Caco-2 (cell line): ENCODE results near the gene CMTM4. TPM values are rescaled to one million over a fixed set of nuclear protein-coding genes. Genes with fewer than 3 reads are reported as not detected.

ENCODE experiments used
- BruUV-seq: library from RNA; stranded (reverse); fragments of 400-500 nt; replicated peaks from 2 replicates; lab custom pipeline; 2021; lab: Mats Ljungman, UMichigan
- CTCF ChIA-PET: fragments of 300-600 bp; sonication (Branson Sonifier 250); formaldehyde crosslinking; loops from one replicate; lab custom pipeline; 2022; ENCODE audit warnings: antibody characterized with exemption; lab: Charles Lee
- POLR2A ChIA-PET: fragments of 300-600 bp; sonication (Branson Sonifier 250); formaldehyde crosslinking; loops from one replicate; lab custom pipeline; 2022; ENCODE audit warnings: antibody characterized with exemption; lab: Charles Lee
- DNase-seq, 2 experiments: peaks; one replicate each; pipeline versions ENCODE4 v3.0.0 to v3.0.0-alpha.2; 2020 to 2022
- H3K27me3 ChIP-seq: replicated peaks from 2 replicates; pipeline ENCODE4 v1.6.0; 2011; ENCODE audit warnings: low read length; ENCODE audit not compliant: control insufficient read depth, insufficient read depth
- H3K36me3 ChIP-seq: 2 replicates; pipeline ENCODE4 v1.5.1; 2011; ENCODE audit warnings: low read length; ENCODE audit not compliant: control insufficient read depth, insufficient read depth
- H3K4me1 ChIP-seq: fragments of 250-450 bp; sonication (Bioruptor Pico); 2 replicates; pipeline ENCODE4 v1.5.1; 2020; ENCODE audit warnings: mild to moderate bottlenecking
- H3K4me3 ChIP-seq: 2 replicates; pipeline ENCODE4 v1.5.1; 2011; ENCODE audit warnings: low read depth, mild to moderate bottlenecking, control low read depth, low read length
- H3K9me3 ChIP-seq: fragments of 250-450 bp; sonication (Bioruptor Pico); 2 replicates; pipeline ENCODE4 v1.5.1; 2020; ENCODE audit warnings: mild to moderate bottlenecking, moderate library complexity
- H3K27ac Mint-ChIP-seq: one replicate; pipeline ENCODE4 v1.8.0; 2022; ENCODE audit warnings: mixed read lengths; ENCODE audit not compliant: unreplicated experiment
- H3K27me3 Mint-ChIP-seq: one replicate; pipeline ENCODE4 v1.8.0; 2022; ENCODE audit warnings: mixed read lengths; ENCODE audit not compliant: insufficient read depth, unreplicated experiment
- H3K36me3 Mint-ChIP-seq: one replicate; pipeline ENCODE4 v1.8.0; 2022; ENCODE audit warnings: mild to moderate bottlenecking, mixed read lengths; ENCODE audit not compliant: insufficient read depth, unreplicated experiment
- H3K4me1 Mint-ChIP-seq: one replicate; pipeline ENCODE4 v1.8.0; 2022; ENCODE audit warnings: low read depth, mixed read lengths; ENCODE audit not compliant: unreplicated experiment
- H3K4me3 Mint-ChIP-seq: one replicate; pipeline ENCODE4 v1.8.0; 2022; ENCODE audit warnings: mild to moderate bottlenecking, moderate library complexity, mixed read lengths; ENCODE audit not compliant: unreplicated experiment
- H3K9me3 Mint-ChIP-seq: one replicate; pipeline ENCODE4 v1.8.0; 2022; ENCODE audit warnings: mixed read lengths; ENCODE audit not compliant: unreplicated experiment
- intact Hi-C: fragments of 100-400 bp; cut with micrococcal nuclease; formaldehyde crosslinking; loops from one replicate; pipeline ENCODE4 v1.10.0; 2022; ENCODE audit not compliant: unreplicated experiment
- total RNA-seq: library from RNA; stranded (reverse); gene quantifications from 2 replicates; pipeline ENCODE4 v1.2.3, GENCODE V29; 2022
- TF ChIP-seq, protein P1 (sequence below), 2 experiments: fragments of 200-600 bp in 1 of 2; IDR thresholded peaks; 1 replicate in 1 of 2; 2 replicates in 1 of 2; pipeline versions ENCODE4 v1.5.1 to v1.8.0; 2011 to 2022; ENCODE audit warnings: antibody characterized with exemption in 1 of 2, control low read depth in 1 of 2, inconsistent platforms in 1 of 2, low read depth in 1 of 2, low read length in 1 of 2, mild to moderate bottlenecking in 1 of 2, moderate library complexity in 1 of 2; ENCODE audit not compliant: insufficient read depth in 1 of 2, severe bottlenecking in 1 of 2, unreplicated experiment in 1 of 2

CMTM4 gene
- total RNA-seq, 1 experiment from 2014 or later, result 108 TPM

DNA sequence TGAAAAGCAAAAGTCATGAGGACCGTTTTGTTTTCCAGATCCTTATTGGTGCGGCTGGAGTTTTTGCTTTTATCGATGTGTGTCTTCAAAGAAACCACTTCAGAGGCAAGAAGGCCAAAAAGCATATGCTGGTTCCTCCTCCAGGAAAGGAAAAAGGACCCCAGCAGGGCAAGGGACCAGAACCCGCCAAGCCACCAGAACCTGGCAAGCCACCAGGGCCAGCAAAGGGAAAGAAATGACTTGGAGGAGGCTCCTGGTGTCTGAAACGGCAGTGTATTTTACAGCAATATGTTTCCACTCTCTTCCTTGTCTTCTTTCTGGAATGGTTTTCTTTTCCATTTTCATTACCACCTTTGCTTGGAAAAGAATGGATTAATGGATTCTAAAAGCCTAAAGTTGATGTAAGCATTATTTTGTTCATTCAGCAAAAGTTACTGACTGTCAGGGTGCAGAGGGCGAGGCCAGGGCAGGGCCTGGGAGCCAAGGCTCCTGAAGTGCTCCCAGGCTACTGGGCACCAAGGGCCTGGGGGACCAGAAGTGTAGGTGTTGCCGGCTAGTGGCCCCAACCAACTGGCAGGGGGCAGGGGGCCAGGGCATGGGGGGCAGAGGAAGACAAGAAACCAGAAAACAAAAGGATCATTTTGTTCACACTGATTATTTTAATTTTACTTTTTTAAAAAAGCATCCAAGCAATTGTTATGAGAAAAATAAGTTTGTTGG lies 108.5 kb downstream of the CMTM4 start:
- no TSS peak for BruUV-seq
- TF ChIP-seq, protein P1, sequence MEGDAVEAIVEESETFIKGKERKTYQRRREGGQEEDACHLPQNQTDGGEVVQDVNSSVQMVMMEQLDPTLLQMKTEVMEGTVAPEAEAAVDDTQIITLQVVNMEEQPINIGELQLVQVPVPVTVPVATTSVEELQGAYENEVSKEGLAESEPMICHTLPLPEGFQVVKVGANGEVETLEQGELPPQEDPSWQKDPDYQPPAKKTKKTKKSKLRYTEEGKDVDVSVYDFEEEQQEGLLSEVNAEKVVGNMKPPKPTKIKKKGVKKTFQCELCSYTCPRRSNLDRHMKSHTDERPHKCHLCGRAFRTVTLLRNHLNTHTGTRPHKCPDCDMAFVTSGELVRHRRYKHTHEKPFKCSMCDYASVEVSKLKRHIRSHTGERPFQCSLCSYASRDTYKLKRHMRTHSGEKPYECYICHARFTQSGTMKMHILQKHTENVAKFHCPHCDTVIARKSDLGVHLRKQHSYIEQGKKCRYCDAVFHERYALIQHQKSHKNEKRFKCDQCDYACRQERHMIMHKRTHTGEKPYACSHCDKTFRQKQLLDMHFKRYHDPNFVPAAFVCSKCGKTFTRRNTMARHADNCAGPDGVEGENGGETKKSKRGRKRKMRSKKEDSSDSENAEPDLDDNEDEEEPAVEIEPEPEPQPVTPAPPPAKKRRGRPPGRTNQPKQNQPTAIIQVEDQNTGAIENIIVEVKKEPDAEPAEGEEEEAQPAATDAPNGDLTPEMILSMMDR (IDR thresholded peaks at IDR 0.05; ENCODE audit: insufficient read depth in 1 of 2, low read depth in 1 of 2, low read length in 1 of 2, severe bottlenecking in 1 of 2, unreplicated experiment in 1 of 2), result no peak
- H3K27me3 Mint-ChIP-seq, result no peaks in the 10 kb centered on the region
- no peaks in the 10 kb centered on the region for H3K4me1 ChIP-seq
- no peaks in the 10 kb centered on the region for H3K9me3 Mint-ChIP-seq
- DNase-seq, result no peak
- ChIA-PET POLR2A (no interaction called here), CTCF (interaction anchor here (3.0 kb wide), 1 partner anchor 181 kb away, joined by 14 read pairs; no protein-coding TSS in a partner anchor)
- H3K36me3 Mint-ChIP-seq, result no peaks in the 10 kb centered on the region
- H3K4me3 Mint-ChIP-seq, result no peak overlapping the region
- no peaks in the 10 kb centered on the region for H3K4me1 Mint-ChIP-seq
- no peaks in the 10 kb centered on the region for H3K36me3 ChIP-seq
- no peaks in the 10 kb centered on the region for H3K9me3 ChIP-seq
- intact Hi-C loops, result loop anchor here (5.0 kb wide), 1 partner anchor 181 kb away; no protein-coding TSS in a partner anchor
- no peak overlapping the region for H3K27ac Mint-ChIP-seq
- no peaks in the 10 kb centered on the region for H3K27me3 ChIP-seq
- no peak overlapping the region for H3K4me3 ChIP-seq

DNA sequence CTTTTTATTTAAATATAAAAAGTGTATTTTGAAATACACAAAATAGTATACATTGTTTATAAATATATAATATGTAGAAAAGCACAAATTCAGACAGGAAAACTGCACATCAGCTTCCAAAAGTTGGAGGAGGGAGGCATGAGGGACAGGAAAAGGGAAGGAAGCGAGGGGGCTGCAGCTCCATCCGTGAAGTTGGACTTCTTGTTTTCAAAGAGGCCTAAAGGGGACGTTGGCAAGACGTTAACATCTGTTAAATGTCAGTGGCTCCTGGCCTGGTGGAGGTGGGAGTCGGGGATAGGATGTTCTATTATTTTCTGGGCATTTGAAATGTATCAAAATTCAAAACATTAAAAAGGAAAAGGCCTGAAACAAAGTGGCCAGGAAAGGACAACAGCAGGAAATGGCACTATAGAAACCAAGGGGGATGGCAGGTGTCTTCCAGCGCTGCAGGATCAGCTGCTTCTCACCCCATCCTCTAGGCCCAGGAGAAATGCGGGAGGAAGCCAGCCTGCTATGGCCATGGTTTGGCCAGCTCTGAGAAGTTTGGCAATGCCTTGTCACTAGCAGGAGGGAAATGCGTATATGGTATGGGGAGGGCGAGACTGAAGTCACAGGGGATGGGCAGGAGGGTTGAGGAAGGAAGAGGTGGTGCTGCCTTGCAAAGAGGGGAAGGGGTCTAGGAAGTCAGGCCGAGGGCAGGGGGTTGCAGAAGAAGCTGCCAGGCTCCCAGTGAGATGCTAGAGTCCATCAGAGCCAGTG lies 110.9 kb downstream of the CMTM4 start:
- no peaks in the 10 kb centered on the region for H3K36me3 Mint-ChIP-seq
- Histone ChIP-seq H3K9me3 (no peaks in the 10 kb centered on the region), H3K4me3 (no peak overlapping the region), H3K27me3 (no peaks in the 10 kb centered on the region), H3K4me1 (peaks cover 8% of the 10 kb centered on the region; the same call in 1 of the 2 replicates), H3K36me3 (no peaks in the 10 kb centered on the region)
- BruUV-seq, result no TSS peak
- POLR2A ChIA-PET, result no interaction called here
- H3K4me1 Mint-ChIP-seq, result no peaks in the 10 kb centered on the region
- no peak for DNase-seq
- H3K27me3 Mint-ChIP-seq, result peaks cover 3% of the 10 kb centered on the region
- H3K9me3 Mint-ChIP-seq, result no peaks in the 10 kb centered on the region
- TF ChIP-seq, protein P1 (IDR thresholded peaks at IDR 0.05; ENCODE audit: insufficient read depth in 1 of 2, low read depth in 1 of 2, low read length in 1 of 2, severe bottlenecking in 1 of 2, unreplicated experiment in 1 of 2), result no peak
- H3K27ac Mint-ChIP-seq, result no peak overlapping the region
- CTCF ChIA-PET, result no interaction called here
- H3K4me3 Mint-ChIP-seq, result no peak overlapping the region
- intact Hi-C loops, result loop anchor here (5.0 kb wide), 1 partner anchor 178 kb away; no protein-coding TSS in a partner anchor

DNA sequence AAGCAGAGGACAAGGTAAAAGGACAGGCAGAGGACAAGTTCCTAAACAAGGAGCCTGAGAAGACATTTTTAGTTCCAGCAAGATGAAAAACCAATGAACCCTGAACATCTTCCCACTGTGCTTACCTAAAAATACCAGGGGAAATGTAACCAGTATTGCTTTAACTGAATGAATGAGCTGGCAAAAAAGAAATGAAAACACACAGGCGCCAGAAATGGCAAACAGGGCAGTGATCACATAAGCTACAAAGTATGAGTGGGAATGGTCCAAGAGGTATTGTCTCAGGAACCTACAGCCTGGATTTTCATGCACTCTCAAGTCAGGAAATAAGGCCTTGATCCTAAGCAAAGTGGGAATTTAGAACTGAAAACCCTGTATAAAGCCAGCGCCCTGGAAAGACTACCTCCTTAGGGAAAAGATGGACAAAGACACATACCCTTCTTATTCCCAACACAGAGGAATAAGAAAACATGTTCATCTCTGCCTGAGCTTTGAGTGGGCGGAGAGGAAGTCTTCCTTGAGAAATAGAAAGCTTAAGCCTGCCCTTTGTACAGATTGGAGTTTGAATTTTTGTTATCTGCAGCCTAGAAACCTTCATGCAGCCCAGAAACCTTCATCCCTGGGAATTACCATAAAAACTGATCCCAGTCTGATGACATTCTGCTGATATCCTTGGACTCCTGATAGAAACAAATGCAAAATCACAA lies 115.1 kb downstream of the CMTM4 start:
- POLR2A ChIA-PET, result no interaction called here
- DNase-seq, result no peak
- TF ChIP-seq, protein P1 (IDR thresholded peaks at IDR 0.05; ENCODE audit: insufficient read depth in 1 of 2, low read depth in 1 of 2, low read length in 1 of 2, severe bottlenecking in 1 of 2, unreplicated experiment in 1 of 2), result no peak
- H3K27me3 ChIP-seq, result no peaks in the 10 kb centered on the region
- Mint-ChIP-seq H3K27ac (no peak overlapping the region), H3K9me3 (no peaks in the 10 kb centered on the region), H3K27me3 (peaks cover 3% of the 10 kb centered on the region), H3K4me3 (no peak overlapping the region), H3K36me3 (no peaks in the 10 kb centered on the region), H3K4me1 (no peaks in the 10 kb centered on the region)
- no peak overlapping the region for H3K4me3 ChIP-seq
- peaks cover 9% of the 10 kb centered on the region; the same call in 1 of the 2 replicates for H3K4me1 ChIP-seq
- H3K9me3 ChIP-seq, result no peaks in the 10 kb centered on the region
- BruUV-seq, result no TSS peak
- no peaks in the 10 kb centered on the region for H3K36me3 ChIP-seq
- intact Hi-C loops, result no loop called here
- CTCF ChIA-PET, result interaction anchor here (0.6 to 2.2 kb wide), 3 partner anchors 23 to 253 kb away, joined by 3 to 10 read pairs (median 4); partner anchors contain the start of gene CMTM3
